A549 treated with AZD9567 at 1 μM for 4 hours (cell line): ENCODE results near the gene TRAF7. TPM values are rescaled to one million over a fixed set of nuclear protein-coding genes. Genes with fewer than 3 reads are reported as not detected.

Experiments
- total RNA-seq: library from RNA; stranded (reverse); fragments of 200-300 nt; extraction: Qiagen RNA extraction; gene quantifications from 5 replicates; pipeline ENCODE4 v1.2.3, GENCODE V29; 2022; ENCODE audit not compliant: insufficient read depth

Gene TRAF7
- 40.5 to 58.1 TPM (median 52.2 TPM) in 5 replicates for total RNA-seq

GRCh38 chr16:2155091-2155950 is at the start of gene TRAF7:
Gene TRAF7 (plus strand): TSS chr16:2155782. CDS start chr16:2163921, 8,139 bp downstream.

GRCh38 chr16:2135770-2136490 is 19.7 kb upstream of the TRAF7 start, which contains the start of gene PKD1:
Gene PKD1 (minus strand): TSS chr16:2135898. CDS start chr16:2135689, 209 bp downstream.

GRCh38 chr16:2147981-2148671 is 7.5 kb upstream of the TRAF7 start, which contains the start of gene RAB26:
Gene RAB26 (plus strand): TSS chr16:2148625. CDS start chr16:2148784, 159 bp downstream.

GRCh38 chr16:2196162-2196980 is 40.8 kb downstream of the TRAF7 start, which contains the start of gene CASKIN1:
Gene CASKIN1 (minus strand): TSS chr16:2196605. CDS start chr16:2196432, 173 bp downstream.

GRCh38 chr16:2205104-2205966 is 49.8 kb downstream of the TRAF7 start, which contains the start of gene MLST8:
Gene MLST8 (plus strand): TSS chr16:2205454. CDS start chr16:2206086, 632 bp downstream.

GRCh38 chr16:2210386-2211365 is 55.1 kb downstream of the TRAF7 start, which contains the start of gene BRICD5:
Gene BRICD5 (minus strand): TSS chr16:2210863. CDS start chr16:2210833, 30 bp downstream.

DNA sequence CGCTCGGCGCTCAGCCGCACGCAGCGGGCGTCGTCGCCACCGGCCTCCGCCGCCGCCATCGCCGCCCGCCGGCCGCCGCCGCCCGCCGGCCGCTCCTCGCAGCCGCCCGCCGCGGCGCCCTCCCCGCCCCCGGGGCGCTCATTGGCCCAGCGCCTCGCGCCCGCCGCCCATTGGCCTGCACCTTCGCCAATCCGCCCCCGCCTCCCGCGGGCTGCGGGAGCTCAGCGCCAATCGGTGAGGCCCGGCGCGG is 59.1 kb downstream of the TRAF7 start, which contains the start of gene PGP:
PGP (minus strand) TSS at position 122 of the 250 bp plus-strand sequence; CDS start at position 59, 63 bp downstream.

GRCh38 chr16:2223221-2223941 is 67.8 kb downstream of the TRAF7 start, which contains the start of gene E4F1:
Gene E4F1 (plus strand): TSS chr16:2223591. CDS start chr16:2223614, 23 bp downstream.

Other genes starting within 250 kb of the TRAF7 start
- gene HS3ST6, start 237.4 kb upstream of the TRAF7 start, total RNA-seq, result 1.8 to 1.9 TPM (median 1.9 TPM) in 4 of 5 replicates, not detected in the other
- gene MSRB1, start 212.6 kb upstream of the TRAF7 start, total RNA-seq, result 25.4 to 35.1 TPM (median 34.9 TPM) in 5 replicates
- 0.08 to 0.15 TPM in 2 of 5 replicates, not detected in the others for gene RPL3L, start 201.1 kb upstream of the TRAF7 start, total RNA-seq
- gene NDUFB10, start 196.2 kb upstream of the TRAF7 start, total RNA-seq, result 238 to 284 TPM (median 251 TPM) in 5 replicates
- 3,446 to 5,640 TPM (median 5,518 TPM) in 5 replicates for gene RPS2, start 191.0 kb upstream of the TRAF7 start, total RNA-seq
- 0.11 TPM in 1 of 5 replicates, not detected in the others for gene RNF151, start 188.9 kb upstream of the TRAF7 start, total RNA-seq
- gene TBL3, start 183.7 kb upstream of the TRAF7 start, total RNA-seq, result 31.4 to 44.1 TPM (median 40.6 TPM) in 5 replicates
- 0.22 to 4.7 TPM (median 0.30 TPM) in 5 replicates for gene NOXO1, start 174.3 kb upstream of the TRAF7 start, total RNA-seq
- gene GFER, start 171.6 kb upstream of the TRAF7 start, total RNA-seq, result 23.1 to 43.3 TPM (median 40.1 TPM) in 5 replicates
- gene SYNGR3, start 165.8 kb upstream of the TRAF7 start, total RNA-seq, result 3.9 to 8.9 TPM (median 7.8 TPM) in 5 replicates
- 51.5 to 66.8 TPM (median 63.1 TPM) in 5 replicates for gene ZNF598, start 146.0 kb upstream of the TRAF7 start, total RNA-seq
- 0.59 to 1.9 TPM (median 1.3 TPM) in 4 of 5 replicates, not detected in the other for gene NPW, start 136.0 kb upstream of the TRAF7 start, total RNA-seq
- gene NHERF2, start 128.9 kb upstream of the TRAF7 start, total RNA-seq, result 40.0 to 57.0 TPM (median 55.2 TPM) in 5 replicates
- 24.3 to 47.2 TPM (median 44.1 TPM) in 5 replicates for gene NTHL1, start 107.9 kb upstream of the TRAF7 start, total RNA-seq
- gene TSC2, start 107.8 kb upstream of the TRAF7 start, total RNA-seq, result 39.4 to 48.8 TPM (median 41.7 TPM) in 5 replicates
- gene PKD1, start 19.9 kb upstream of the TRAF7 start, total RNA-seq, result 20.8 to 62.8 TPM (median 57.0 TPM) in 5 replicates
- gene RAB26, start 7.2 kb upstream of the TRAF7 start, total RNA-seq, result 3.1 to 11.1 TPM (median 3.8 TPM) in 5 replicates
- 0.51 to 1.3 TPM (median 1.0 TPM) in 5 replicates for gene CASKIN1, start 40.8 kb downstream of the TRAF7 start, total RNA-seq
- gene MLST8, start 49.7 kb downstream of the TRAF7 start, total RNA-seq, result 37.8 to 54.5 TPM (median 49.8 TPM) in 5 replicates
- gene BRICD5, start 55.1 kb downstream of the TRAF7 start, total RNA-seq, result 5.1 to 6.7 TPM (median 5.5 TPM) in 5 replicates
- gene PGP, start 59.1 kb downstream of the TRAF7 start, total RNA-seq, result 19.4 to 35.2 TPM (median 33.3 TPM) in 5 replicates
- 18.3 to 29.3 TPM (median 28.6 TPM) in 5 replicates for gene E4F1, start 67.8 kb downstream of the TRAF7 start, total RNA-seq
- 1.5 to 1.8 TPM (median 1.7 TPM) in 4 of 5 replicates, not detected in the other for gene DNASE1L2, start 80.7 kb downstream of the TRAF7 start, total RNA-seq
- 57.1 to 95.2 TPM (median 91.7 TPM) in 5 replicates for gene ECI1, start 95.8 kb downstream of the TRAF7 start, total RNA-seq
- 262 to 276 TPM (median 270 TPM) in 5 replicates for gene RNPS1, start 112.3 kb downstream of the TRAF7 start, total RNA-seq
- gene ABCA3, start 184.9 kb downstream of the TRAF7 start, total RNA-seq, result 16.8 to 22.0 TPM (median 20.5 TPM) in 5 replicates